Activated T-cell treated with anti-CD3 and anti-CD28 coated beads for 1 hour (primary cell): Measurements from ENCODE around the gene TM9SF3.
"Not testable (repeated sequence)": the region's sequence is repeated elsewhere in the genome, so short reads cannot be mapped to it uniquely, and the experiment has no call there.

ENCODE experiments used
- DNase-seq: peaks from one replicate; pipeline ENCODE4 v3.0.0-alpha.2; 2020; ENCODE audit warnings: low read depth

The TM9SF3 gene

GRCh38 chr10:96565774-96566173 lies 21.0 kb downstream of the TM9SF3 start:
- no peak for DNase-seq

GRCh38 chr10:96560966-96561887 lies 25.6 kb downstream of the TM9SF3 start:
- no peak for DNase-seq

- no peak for DNase-seq
Measured at GRCh38 chr10:96560489-96560888, 26.3 kb downstream of the TM9SF3 start.

GRCh38 chr10:96556003-96556402 lies 30.8 kb downstream of the TM9SF3 start:
- DNase-seq = no peak

- DNase-seq = no peak
Measured at GRCh38 chr10:96555330-96555729, 31.5 kb downstream of the TM9SF3 start.

- no peak for DNase-seq
Measured at GRCh38 chr10:96548589-96548988, 38.2 kb downstream of the TM9SF3 start.

- not testable (repeated sequence) for DNase-seq
Measured at GRCh38 chr10:96545558-96545957, 41.3 kb downstream of the TM9SF3 start.

- no peak for DNase-seq
Measured at GRCh38 chr10:96541921-96542320, 44.9 kb downstream of the TM9SF3 start.

GRCh38 chr10:96540240-96540639 lies 46.6 kb downstream of the TM9SF3 start:
- no peak for DNase-seq

- DNase-seq = no peak
Measured at GRCh38 chr10:96538683-96539082, 48.1 kb downstream of the TM9SF3 start.

GRCh38 chr10:96536129-96536528 lies 50.7 kb downstream of the TM9SF3 start:
- DNase-seq = no peak

- DNase-seq = no peak
Measured at GRCh38 chr10:96532523-96532922, 54.3 kb downstream of the TM9SF3 start.

GRCh38 chr10:96529634-96530279 lies 57.1 kb downstream of the TM9SF3 start:
- DNase-seq = no peak

- no peak for DNase-seq
Measured at GRCh38 chr10:96524741-96525140, 62.1 kb downstream of the TM9SF3 start.

GRCh38 chr10:96517284-96517683 lies 69.5 kb downstream of the TM9SF3 start:
- DNase-seq = no peak

GRCh38 chr10:96516337-96516736 lies 70.5 kb downstream of the TM9SF3 start:
- no peak for DNase-seq

GRCh38 chr10:96513698-96514561 lies 72.9 kb downstream of the TM9SF3 start, which contains the start of gene TLL2:
TSS of gene TLL2 (minus strand) at chr10:96513926. CDS start at chr10:96513685, 241 bp downstream.
- peak; percentile 21 for DNase-seq

GRCh38 chr10:96513305-96513697 lies 73.5 kb downstream of the TM9SF3 start:
- no peak for DNase-seq

- DNase-seq = no peak
Measured at GRCh38 chr10:96512524-96513304, 74.1 kb downstream of the TM9SF3 start.

- no peak for DNase-seq
Measured at GRCh38 chr10:96511044-96511945, 75.5 kb downstream of the TM9SF3 start.
